SK-N-SH (cell line): Measurements from ENCODE around the gene DNAJC15. TPM values are rescaled to one million over a fixed set of nuclear protein-coding genes. Genes with fewer than 3 reads are reported as not detected.

Source experiments
- CTCF ChIA-PET: fragments of 300-600, 350-600 bp; formaldehyde crosslinking; extraction: SDS; loops from one replicate; lab custom pipeline; 2021; lab: Yijun Ruan, JAX
- POLR2A ChIA-PET: fragments of 350-600 bp; sonication (Branson Sonifier 250); formaldehyde crosslinking; extraction: SDS; loops from one replicate; lab custom pipeline; 2020; ENCODE audit warnings: antibody characterized with exemption, inconsistent platforms; lab: Yijun Ruan, JAX
- DNase-seq: peaks from one replicate; pipeline ENCODE4 v3.0.0; 2012
- H2AFZ ChIP-seq: fragments of 200-600 bp; sonication (generic); 2 replicates; pipeline ENCODE4 v1.8.1; 2016; ENCODE audit warnings: antibody characterized with exemption, mild to moderate bottlenecking, low read depth
- H3F3A ChIP-seq: fragments of 200-600 bp; sonication (generic); replicated peaks from 2 replicates; pipeline ENCODE3; 2016; ENCODE audit warnings: antibody characterized with exemption, mild to moderate bottlenecking; ENCODE audit not compliant: insufficient read depth
- H3K27ac ChIP-seq, 2 experiments: fragments of 200-500 bp in 1 of 2; fragments of 200-600 bp in 1 of 2; sonication (Bioruptor generic) in 1 of 2; sonication (generic), shearing (Covaris generic) in 1 of 2; 2 replicates each; pipeline versions ENCODE4 v1.5.1 to v1.6.1; 2014 to 2016; ENCODE audit warnings: low read depth in 2 of 2, inconsistent platforms in 1 of 2, low read length in 1 of 2, mild to moderate bottlenecking in 1 of 2, mixed read lengths in 1 of 2
- H3K27me3 ChIP-seq: fragments of 200-600 bp; sonication (generic), shearing (Covaris generic); 2 replicates; pipeline ENCODE4 v1.6.1; 2016; ENCODE audit warnings: mixed run types; ENCODE audit not compliant: insufficient read depth
- H3K36me3 ChIP-seq, 2 experiments: fragments of 200-500 bp in 1 of 2; fragments of 200-600 bp in 1 of 2; sonication (Bioruptor generic) in 1 of 2; sonication (generic) in 1 of 2; replicated peaks in 1 of 2; 2 replicates each; pipeline versions ENCODE3 to v1.5.1; 2014 to 2016; ENCODE audit warnings: low read length in 1 of 2, mild to moderate bottlenecking in 1 of 2; ENCODE audit not compliant: insufficient read depth in 2 of 2, control insufficient read depth in 1 of 2
- H3K4me1 ChIP-seq, 2 experiments: fragments of 200-500 bp in 1 of 2; fragments of 200-600 bp in 1 of 2; sonication (Bioruptor generic) in 1 of 2; sonication (generic), shearing (Covaris generic) in 1 of 2; 2 replicates each; pipeline versions ENCODE4 v1.5.1 to v1.6.1; 2014 to 2016; ENCODE audit warnings: low read depth in 1 of 2, low read length in 1 of 2, mixed run types in 1 of 2; ENCODE audit not compliant: insufficient read depth in 2 of 2, control insufficient read depth in 1 of 2
- H3K4me2 ChIP-seq: fragments of 200-600 bp; sonication (generic), shearing (Covaris generic); 2 replicates; pipeline ENCODE4 v1.6.1; 2017; ENCODE audit warnings: mixed run types
- H3K4me3 ChIP-seq, 2 experiments: fragments of 200-500 bp in 1 of 2; fragments of 200-600 bp in 1 of 2; sonication (Bioruptor generic) in 1 of 2; sonication (generic), shearing (Covaris generic) in 1 of 2; 2 replicates each; pipeline versions ENCODE4 v1.5.1 to v1.8.1; 2014 to 2016; ENCODE audit warnings: low read depth in 2 of 2, inconsistent platforms in 1 of 2, low read length in 1 of 2, mild to moderate bottlenecking in 1 of 2, mixed read lengths in 1 of 2, moderate library complexity in 1 of 2
- H3K79me2 ChIP-seq: fragments of 200-600 bp; sonication (generic); 2 replicates; pipeline ENCODE4 v1.8.1; 2017; ENCODE audit warnings: mild to moderate bottlenecking; ENCODE audit not compliant: insufficient read depth
- H3K9ac ChIP-seq: fragments of 200-600 bp; sonication (generic); 2 replicates; pipeline ENCODE4 v1.6.1; 2017; ENCODE audit warnings: mixed run types
- H3K9me2 ChIP-seq: fragments of 200-600 bp; sonication (generic); 2 replicates; pipeline ENCODE4 v1.6.1; 2017; ENCODE audit warnings: mixed run types
- H3K9me3 ChIP-seq: fragments of 200-600 bp; sonication (generic); 2 replicates; pipeline ENCODE4 v1.6.1; 2017; ENCODE audit warnings: mixed run types, mild to moderate bottlenecking, moderate library complexity
- H4K20me1 ChIP-seq: fragments of 200-600 bp; sonication (generic); 2 replicates; pipeline ENCODE4 v1.6.1; 2017; ENCODE audit warnings: mild to moderate bottlenecking, mixed run types; ENCODE audit not compliant: insufficient read depth
- CHD2 ChIP-seq: fragments of 150-350 bp; IDR thresholded peaks from 2 replicates; pipeline ENCODE4 v1.6.1; 2018; ENCODE audit warnings: low read length; ENCODE audit not compliant: partially characterized antibody
- EZH2phosphoT487 ChIP-seq: fragments of 200-600 bp; sonication (generic); IDR thresholded peaks from 2 replicates; pipeline ENCODE4 v1.6.1; 2017; ENCODE audit warnings: low read depth, mixed run types, mild to moderate bottlenecking, antibody characterized with exemption, moderate library complexity, borderline replicate concordance
- FOXJ3 ChIP-seq: sonication (generic); formaldehyde crosslinking; IDR thresholded peaks from 2 replicates; pipeline ENCODE4 v1.5.1; 2020; ENCODE audit warnings: mild to moderate bottlenecking, missing genetic modification reagents
- POLR2AphosphoS5 ChIP-seq: IDR thresholded peaks from 2 replicates; pipeline ENCODE4 v1.6.1; 2012; ENCODE audit warnings: low read depth, low read length
- RAD21 ChIP-seq: IDR thresholded peaks from 2 replicates; pipeline ENCODE4 v1.6.1; 2012; ENCODE audit warnings: mild to moderate bottlenecking, low read length
- SIN3A ChIP-seq: IDR thresholded peaks from 2 replicates; pipeline ENCODE4 v1.6.1; 2012; ENCODE audit warnings: low read depth, mild to moderate bottlenecking, low read length, moderate library complexity, borderline replicate concordance
- TEAD4 ChIP-seq: IDR thresholded peaks from 2 replicates; pipeline ENCODE4 v1.4.0; 2012; ENCODE audit warnings: mild to moderate bottlenecking, borderline replicate concordance; ENCODE audit not compliant: insufficient read depth
- WGBS: methylation state at CpG from one replicate; pipeline ENCODE4 v1.1.6; 2017; ENCODE audit warnings: low lambda C conversion rate; 5-methylcytosine and 5-hydroxymethylcytosine counted together
- polyA plus RNA-seq, 3 experiments: library from polyadenylated mRNA; depleted of rRNA; stranded (reverse); fragments of >200 nt; gene quantifications; 2 replicates each; pipeline ENCODE4 v1.2.3, GENCODE V29; 2012
- TF ChIP-seq, protein P1 (sequence below): IDR thresholded peaks from 2 replicates; pipeline ENCODE4 v1.4.0; 2012; ENCODE audit warnings: low read depth
- TF ChIP-seq, protein P2 (sequence below): IDR thresholded peaks from 2 replicates; pipeline ENCODE4 v1.4.0; 2012; ENCODE audit warnings: low read depth, borderline replicate concordance
- TF ChIP-seq, protein P3 (sequence below): fragments of 200-600 bp; sonication (generic); IDR thresholded peaks from 2 replicates; pipeline ENCODE4 v1.6.1; 2017; ENCODE audit warnings: antibody characterized with exemption, mild to moderate bottlenecking, moderate library complexity
- TF ChIP-seq, protein P4 (sequence below): fragments of 150-350 bp; IDR thresholded peaks from 2 replicates; pipeline ENCODE4 v1.6.1; 2016; ENCODE audit warnings: mild to moderate bottlenecking, low read depth, low read length
- TF ChIP-seq, protein P5 (sequence below): fragments of 150-350 bp; IDR thresholded peaks from 2 replicates; pipeline ENCODE4 v1.6.1; 2017; ENCODE audit warnings: antibody characterized with exemption, low read length, low read depth, borderline replicate concordance

DNAJC15 gene
- polyA plus RNA-seq, 1 of the 3 experiments (the other 2 are of a cell fraction), result 18.4 TPM

DNA sequence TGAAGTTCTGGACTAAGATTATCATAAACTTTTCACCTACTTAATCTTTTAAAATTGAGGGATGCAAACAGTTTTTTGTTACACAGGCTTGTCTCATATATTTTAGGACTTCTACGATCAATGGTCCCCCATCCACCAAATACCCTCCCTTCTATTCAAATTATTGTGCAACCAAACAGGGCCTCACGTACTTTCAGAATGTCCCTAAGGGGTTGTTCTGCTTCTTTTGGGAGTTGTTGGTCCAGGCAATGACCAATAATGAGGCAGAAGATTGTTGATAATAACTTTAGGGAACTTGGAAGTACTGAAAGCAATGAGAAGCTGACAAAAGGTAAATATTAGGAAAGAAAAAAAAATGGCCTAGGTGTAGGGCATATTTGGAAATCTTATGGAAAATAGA, 2.9 kb downstream of the DNAJC15 start:
- Histone ChIP-seq H3K9me2 (no peaks in the 10 kb centered on the region), H4K20me1 (no peaks in the 10 kb centered on the region), H3K9ac (no peak overlapping the region), H3K4me1 (peaks cover 0 to 3% of the 10 kb centered on the region in 2 experiments; a peak in 1 of 4 replicates), H3K4me2 (no peak overlapping the region), H3K27ac (no peak overlapping the region), H3K27me3 (no peaks in the 10 kb centered on the region), H2AFZ (no peak overlapping the region), H3K9me3 (no peaks in the 10 kb centered on the region), H3K36me3 (peaks cover 0 to 8% of the 10 kb centered on the region in 2 experiments), H3F3A (no peaks in the 10 kb centered on the region), H3K79me2 (peaks cover 40% of the 10 kb centered on the region), H3K4me3 (no peak overlapping the region)
- WGBS, result 100% methylated on average over 2 of the region's 2 CpGs
- ChIA-PET POLR2A (no interaction called here), CTCF (interaction anchor here (1.0 to 1.3 kb wide), 2 partner anchors 11 to 57 kb away, joined by 5 to 6 read pairs; no protein-coding TSS in a partner anchor)
- TF ChIP-seq RAD21, result no peak
- TF ChIP-seq, protein P1, sequence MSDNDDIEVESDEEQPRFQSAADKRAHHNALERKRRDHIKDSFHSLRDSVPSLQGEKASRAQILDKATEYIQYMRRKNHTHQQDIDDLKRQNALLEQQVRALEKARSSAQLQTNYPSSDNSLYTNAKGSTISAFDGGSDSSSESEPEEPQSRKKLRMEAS, result no peak
- TF ChIP-seq SIN3A, result no peak
- TF ChIP-seq, protein P2, sequence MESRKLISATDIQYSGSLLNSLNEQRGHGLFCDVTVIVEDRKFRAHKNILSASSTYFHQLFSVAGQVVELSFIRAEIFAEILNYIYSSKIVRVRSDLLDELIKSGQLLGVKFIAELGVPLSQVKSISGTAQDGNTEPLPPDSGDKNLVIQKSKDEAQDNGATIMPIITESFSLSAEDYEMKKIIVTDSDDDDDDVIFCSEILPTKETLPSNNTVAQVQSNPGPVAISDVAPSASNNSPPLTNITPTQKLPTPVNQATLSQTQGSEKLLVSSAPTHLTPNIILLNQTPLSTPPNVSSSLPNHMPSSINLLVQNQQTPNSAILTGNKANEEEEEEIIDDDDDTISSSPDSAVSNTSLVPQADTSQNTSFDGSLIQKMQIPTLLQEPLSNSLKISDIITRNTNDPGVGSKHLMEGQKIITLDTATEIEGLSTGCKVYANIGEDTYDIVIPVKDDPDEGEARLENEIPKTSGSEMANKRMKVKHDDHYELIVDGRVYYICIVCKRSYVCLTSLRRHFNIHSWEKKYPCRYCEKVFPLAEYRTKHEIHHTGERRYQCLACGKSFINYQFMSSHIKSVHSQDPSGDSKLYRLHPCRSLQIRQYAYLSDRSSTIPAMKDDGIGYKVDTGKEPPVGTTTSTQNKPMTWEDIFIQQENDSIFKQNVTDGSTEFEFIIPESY, result no peak
- no peak for TF ChIP-seq FOXJ3 (CRISPR knock-in tag)
- TF ChIP-seq, protein P3, sequence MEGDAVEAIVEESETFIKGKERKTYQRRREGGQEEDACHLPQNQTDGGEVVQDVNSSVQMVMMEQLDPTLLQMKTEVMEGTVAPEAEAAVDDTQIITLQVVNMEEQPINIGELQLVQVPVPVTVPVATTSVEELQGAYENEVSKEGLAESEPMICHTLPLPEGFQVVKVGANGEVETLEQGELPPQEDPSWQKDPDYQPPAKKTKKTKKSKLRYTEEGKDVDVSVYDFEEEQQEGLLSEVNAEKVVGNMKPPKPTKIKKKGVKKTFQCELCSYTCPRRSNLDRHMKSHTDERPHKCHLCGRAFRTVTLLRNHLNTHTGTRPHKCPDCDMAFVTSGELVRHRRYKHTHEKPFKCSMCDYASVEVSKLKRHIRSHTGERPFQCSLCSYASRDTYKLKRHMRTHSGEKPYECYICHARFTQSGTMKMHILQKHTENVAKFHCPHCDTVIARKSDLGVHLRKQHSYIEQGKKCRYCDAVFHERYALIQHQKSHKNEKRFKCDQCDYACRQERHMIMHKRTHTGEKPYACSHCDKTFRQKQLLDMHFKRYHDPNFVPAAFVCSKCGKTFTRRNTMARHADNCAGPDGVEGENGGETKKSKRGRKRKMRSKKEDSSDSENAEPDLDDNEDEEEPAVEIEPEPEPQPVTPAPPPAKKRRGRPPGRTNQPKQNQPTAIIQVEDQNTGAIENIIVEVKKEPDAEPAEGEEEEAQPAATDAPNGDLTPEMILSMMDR, result no peak
- TF ChIP-seq, protein P4, sequence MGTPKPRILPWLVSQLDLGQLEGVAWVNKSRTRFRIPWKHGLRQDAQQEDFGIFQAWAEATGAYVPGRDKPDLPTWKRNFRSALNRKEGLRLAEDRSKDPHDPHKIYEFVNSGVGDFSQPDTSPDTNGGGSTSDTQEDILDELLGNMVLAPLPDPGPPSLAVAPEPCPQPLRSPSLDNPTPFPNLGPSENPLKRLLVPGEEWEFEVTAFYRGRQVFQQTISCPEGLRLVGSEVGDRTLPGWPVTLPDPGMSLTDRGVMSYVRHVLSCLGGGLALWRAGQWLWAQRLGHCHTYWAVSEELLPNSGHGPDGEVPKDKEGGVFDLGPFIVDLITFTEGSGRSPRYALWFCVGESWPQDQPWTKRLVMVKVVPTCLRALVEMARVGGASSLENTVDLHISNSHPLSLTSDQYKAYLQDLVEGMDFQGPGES, result no peak
- no peak for TF ChIP-seq POLR2AphosphoS5
- no peak for TF ChIP-seq CHD2
- TF ChIP-seq, protein P5, sequence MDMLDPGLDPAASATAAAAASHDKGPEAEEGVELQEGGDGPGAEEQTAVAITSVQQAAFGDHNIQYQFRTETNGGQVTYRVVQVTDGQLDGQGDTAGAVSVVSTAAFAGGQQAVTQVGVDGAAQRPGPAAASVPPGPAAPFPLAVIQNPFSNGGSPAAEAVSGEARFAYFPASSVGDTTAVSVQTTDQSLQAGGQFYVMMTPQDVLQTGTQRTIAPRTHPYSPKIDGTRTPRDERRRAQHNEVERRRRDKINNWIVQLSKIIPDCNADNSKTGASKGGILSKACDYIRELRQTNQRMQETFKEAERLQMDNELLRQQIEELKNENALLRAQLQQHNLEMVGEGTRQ, result no peak
- no peak for TF ChIP-seq EZH2phosphoT487
- no peak for TF ChIP-seq TEAD4
- DNase-seq, result no peak
